Upper lobe of right lung (tissue), 1 donor: ENCODE measurements around the gene GSTA2. TPM values are rescaled to one million over a fixed set of nuclear protein-coding genes. Genes with fewer than 3 reads are reported as not detected.
"Not testable (repeated sequence)": the region's sequence is repeated elsewhere in the genome, so short reads cannot be mapped to it uniquely, and the experiment has no call there.

Experiments used
- ATAC-seq: fragments of 200-7000 bp; cut with Tn5 transposase; one replicate; pipeline ENCODE4 v1.9.1; 2020; ENCODE audit warnings: mild to moderate bottlenecking, moderate library complexity
- DNase-seq: peaks from one replicate; pipeline ENCODE4 v3.0.0-alpha.2; 2020
- H3K27ac ChIP-seq: fragments of 200-600 bp; one replicate; pipeline ENCODE4 v1.8.0; 2022
- H3K27me3 ChIP-seq: fragments of 200-600 bp; one replicate; pipeline ENCODE4 v1.8.0; 2022; ENCODE audit warnings: mild to moderate bottlenecking
- H3K36me3 ChIP-seq: fragments of 200-600 bp; one replicate; pipeline ENCODE4 v1.8.0; 2022
- H3K4me1 ChIP-seq: fragments of 200-600 bp; one replicate; pipeline ENCODE4 v1.8.0; 2022
- H3K4me3 ChIP-seq: fragments of 200-600 bp; one replicate; pipeline ENCODE4 v1.8.0; 2022; ENCODE audit warnings: mild to moderate bottlenecking
- H3K9me3 ChIP-seq: fragments of 200-600 bp; one replicate; pipeline ENCODE4 v1.8.0; 2022
- CTCF ChIP-seq: fragments of 200-600 bp; IDR thresholded peaks from one replicate; pipeline ENCODE4 v1.8.0; 2022; ENCODE audit warnings: antibody characterized with exemption
- intact Hi-C: fragments of 100-400 bp; cut with DNase I; formaldehyde crosslinking; loops from one replicate; pipeline ENCODE4 v1.11.0; 2022
- total RNA-seq: library from RNA; stranded (reverse); fragmentation: NEBNext Ultra II Directional; extraction: Animal tissue kit (Norgen Biotek cat#: 25700); gene quantifications from one replicate; pipeline ENCODE4 v1.2.1, GENCODE V29; 2021
- donor health status: DM: no; HTN: yes; CAD: no; lungs with severe emphysema.

GSTA2 gene
- total RNA-seq, 1 donor from 2014 or later: not detected

GRCh38 chr6:52724042-52724405 is 39.3 kb downstream of the GSTA2 start:
- DNase-seq: no peak
- no peak overlapping the region for H3K4me3 ChIP-seq
- intact Hi-C loops: no loop called here
- no peak for ATAC-seq
- no peak overlapping the region for H3K27ac ChIP-seq
- H3K36me3 ChIP-seq: no peaks in the 10 kb centered on the region
- no peak for TF ChIP-seq CTCF
- no peaks in the 10 kb centered on the region for H3K9me3 ChIP-seq
- H3K27me3 ChIP-seq: no peaks in the 10 kb centered on the region
- peaks cover 8% of the 10 kb centered on the region for H3K4me1 ChIP-seq

GRCh38 chr6:52720321-52720720 is 43.0 kb downstream of the GSTA2 start:
- intact Hi-C loops: no loop called here
- Histone ChIP-seq H3K27ac (no peak overlapping the region), H3K27me3 (no peaks in the 10 kb centered on the region), H3K9me3 (no peaks in the 10 kb centered on the region), H3K4me1 (peaks cover 8% of the 10 kb centered on the region), H3K4me3 (no peak overlapping the region), H3K36me3 (no peaks in the 10 kb centered on the region)
- TF ChIP-seq CTCF: no peak
- DNase-seq (no peak), ATAC-seq (no peak)

GRCh38 chr6:52718550-52718949 is 44.7 kb downstream of the GSTA2 start:
- TF ChIP-seq CTCF: no peak
- no peaks in the 10 kb centered on the region for H3K9me3 ChIP-seq
- no peak for ATAC-seq
- H3K27ac ChIP-seq: no peak overlapping the region
- no peaks in the 10 kb centered on the region for H3K27me3 ChIP-seq
- no peak for DNase-seq
- H3K36me3 ChIP-seq: no peaks in the 10 kb centered on the region
- H3K4me1 ChIP-seq: no peaks in the 10 kb centered on the region
- H3K4me3 ChIP-seq: no peak overlapping the region
- intact Hi-C loops: no loop called here

GRCh38 chr6:52714761-52715160 is 48.5 kb downstream of the GSTA2 start:
- H3K4me3 ChIP-seq, H3K36me3 ChIP-seq, H3K27ac ChIP-seq, intact Hi-C loops, DNase-seq, H3K4me1 ChIP-seq, H3K27me3 ChIP-seq, ATAC-seq, H3K9me3 ChIP-seq: not testable (repeated sequence)

GRCh38 chr6:52712136-52712535 is 51.1 kb downstream of the GSTA2 start:
- no peak for DNase-seq
- H3K9me3 ChIP-seq: no peaks in the 10 kb centered on the region
- ATAC-seq: no peak
- intact Hi-C loops: no loop called here
- no peak overlapping the region for H3K27ac ChIP-seq
- H3K36me3 ChIP-seq: no peaks in the 10 kb centered on the region
- H3K4me3 ChIP-seq: no peak overlapping the region
- no peak for TF ChIP-seq CTCF
- no peaks in the 10 kb centered on the region for H3K27me3 ChIP-seq
- H3K4me1 ChIP-seq: no peaks in the 10 kb centered on the region

- H3K27ac ChIP-seq: no peak overlapping the region
- no peak for TF ChIP-seq CTCF
- H3K9me3 ChIP-seq: no peaks in the 10 kb centered on the region
- no peaks in the 10 kb centered on the region for H3K36me3 ChIP-seq
- intact Hi-C loops: no loop called here
- H3K4me1 ChIP-seq: no peaks in the 10 kb centered on the region
- ATAC-seq: no peak
- no peaks in the 10 kb centered on the region for H3K27me3 ChIP-seq
- DNase-seq: no peak
- no peak overlapping the region for H3K4me3 ChIP-seq
These were observed 55.2 kb downstream of the GSTA2 start for GRCh38 chr6:52707963-52708680.
